GM19397 (cell line): ENCODE results near the gene MRPL43.
A peak's percentile ranks its signal among the peaks of the same experiment; 100 is the strongest.

Experiments used
- ATAC-seq: cut with Tn5 transposase; IDR thresholded peaks from one replicate; pipeline ENCODE4 v1.9.1; 2021; ENCODE audit warnings: mild to moderate bottlenecking, moderate library complexity; ENCODE audit not compliant: unreplicated experiment

The MRPL43 gene

GRCh38 chr10:101020427-101021075, 33.3 kb upstream of the MRPL43 start:
- ATAC-seq, result no peak

GRCh38 chr10:101019440-101019703, 32.1 kb upstream of the MRPL43 start:
- ATAC-seq, result no peak

GRCh38 chr10:101018600-101019439, 31.5 kb upstream of the MRPL43 start:
- ATAC-seq, result no peak

DNA sequence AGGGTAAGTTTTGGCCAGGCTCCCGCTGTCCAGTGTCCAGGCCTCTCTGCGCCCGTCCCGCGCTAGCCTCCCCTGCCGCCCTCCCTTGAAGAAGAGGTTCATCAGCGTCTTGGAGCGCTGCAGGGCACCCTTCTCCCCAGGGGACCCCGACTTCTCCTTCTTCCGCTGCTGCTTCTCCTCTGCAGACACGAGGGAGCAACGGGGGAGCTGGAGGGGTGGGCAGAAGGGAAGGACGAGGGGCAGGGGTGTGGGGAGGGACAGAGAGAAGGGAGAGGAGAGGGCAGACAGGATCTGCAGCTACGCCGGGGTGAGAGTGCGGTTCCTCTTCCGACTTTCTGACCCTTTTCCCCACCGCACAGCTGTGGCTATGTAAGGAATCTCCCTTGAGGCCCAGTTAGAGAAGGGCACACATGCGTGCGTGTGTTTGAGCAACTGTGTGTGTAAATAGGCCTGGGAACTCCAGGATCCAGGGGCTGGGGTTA, 30.9 kb upstream of the MRPL43 start:
- no peak for ATAC-seq

DNA sequence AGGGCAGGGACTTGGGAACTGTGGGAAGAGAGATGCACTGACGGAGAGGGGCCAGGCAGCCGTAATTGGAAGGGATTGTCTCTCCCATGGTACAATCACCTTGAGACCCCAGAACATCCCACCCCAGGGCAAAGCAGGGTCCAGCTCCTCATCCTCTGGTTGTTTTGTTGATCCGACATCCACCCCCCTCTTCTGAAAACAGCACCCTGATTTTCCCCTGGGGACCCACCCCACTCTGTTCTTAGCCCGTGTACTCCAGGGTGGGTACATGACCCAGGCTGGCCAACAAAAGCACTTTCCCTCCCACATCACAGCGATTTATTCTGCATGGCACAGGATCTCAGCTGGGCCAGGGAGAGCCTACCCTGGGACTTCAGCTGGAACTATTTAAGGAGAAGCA, 29.5 kb upstream of the MRPL43 start:
- ATAC-seq, result no peak

GRCh38 chr10:101015582-101015973, 28.3 kb upstream of the MRPL43 start:
- ATAC-seq, result no peak

GRCh38 chr10:101014966-101015581, 27.8 kb upstream of the MRPL43 start:
- ATAC-seq, result no peak

DNA sequence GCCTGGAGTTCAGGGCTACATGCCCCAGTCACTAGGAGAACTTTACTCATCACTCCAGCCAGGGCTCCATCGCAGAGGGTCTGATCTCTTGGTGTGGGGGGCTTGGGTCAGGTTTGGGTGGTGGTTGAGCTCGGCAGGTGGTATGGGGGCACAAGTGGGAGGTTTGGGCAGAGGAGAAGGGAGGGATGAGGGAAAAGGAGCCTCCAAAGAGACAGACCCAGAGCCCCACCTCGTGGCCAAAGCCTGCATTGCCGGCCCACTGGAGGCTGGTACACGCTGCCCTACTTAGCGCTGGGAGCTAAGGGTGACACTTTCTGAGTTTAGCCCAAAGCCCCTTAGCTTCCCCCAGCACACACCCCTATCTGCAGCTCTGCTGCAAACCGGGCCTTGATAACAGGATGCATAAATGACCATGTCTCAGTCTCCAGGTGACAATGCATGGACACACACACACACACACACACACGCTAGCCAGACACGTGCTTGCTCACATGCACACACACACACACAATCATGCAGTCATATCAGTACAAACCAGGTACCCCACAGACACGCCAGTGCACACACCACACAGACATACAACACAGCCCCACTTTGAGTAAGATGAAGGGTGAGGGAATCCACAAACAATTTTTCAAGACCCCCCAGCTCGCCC, 27.1 kb upstream of the MRPL43 start:
- no peak for ATAC-seq

DNA sequence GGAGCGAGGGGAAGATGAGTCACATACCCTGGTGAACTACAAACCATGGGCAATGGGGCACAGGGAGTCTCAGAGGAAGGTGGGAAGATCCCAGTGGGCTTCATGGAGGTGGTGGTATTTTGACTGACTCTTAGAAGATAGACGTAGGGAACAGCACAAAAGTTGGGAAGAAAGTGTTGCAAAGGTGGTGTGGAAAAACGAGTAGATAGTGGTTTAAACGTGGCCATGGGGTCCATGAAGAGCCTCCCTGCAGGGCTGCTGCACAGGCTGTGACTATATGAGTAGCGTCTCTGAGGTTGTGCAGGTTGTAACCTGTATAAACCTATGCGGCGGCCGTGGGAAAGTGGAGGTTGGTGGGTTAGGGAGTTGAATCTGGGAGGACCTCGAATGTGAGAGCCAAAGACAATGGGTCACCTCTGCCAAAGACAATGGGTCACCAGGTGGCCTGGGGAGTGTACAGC, 26.1 kb upstream of the MRPL43 start:
- ATAC-seq, result no peak

GRCh38 chr10:101012525-101013364, 25.4 kb upstream of the MRPL43 start:
- peak; percentile 67 for ATAC-seq

DNA sequence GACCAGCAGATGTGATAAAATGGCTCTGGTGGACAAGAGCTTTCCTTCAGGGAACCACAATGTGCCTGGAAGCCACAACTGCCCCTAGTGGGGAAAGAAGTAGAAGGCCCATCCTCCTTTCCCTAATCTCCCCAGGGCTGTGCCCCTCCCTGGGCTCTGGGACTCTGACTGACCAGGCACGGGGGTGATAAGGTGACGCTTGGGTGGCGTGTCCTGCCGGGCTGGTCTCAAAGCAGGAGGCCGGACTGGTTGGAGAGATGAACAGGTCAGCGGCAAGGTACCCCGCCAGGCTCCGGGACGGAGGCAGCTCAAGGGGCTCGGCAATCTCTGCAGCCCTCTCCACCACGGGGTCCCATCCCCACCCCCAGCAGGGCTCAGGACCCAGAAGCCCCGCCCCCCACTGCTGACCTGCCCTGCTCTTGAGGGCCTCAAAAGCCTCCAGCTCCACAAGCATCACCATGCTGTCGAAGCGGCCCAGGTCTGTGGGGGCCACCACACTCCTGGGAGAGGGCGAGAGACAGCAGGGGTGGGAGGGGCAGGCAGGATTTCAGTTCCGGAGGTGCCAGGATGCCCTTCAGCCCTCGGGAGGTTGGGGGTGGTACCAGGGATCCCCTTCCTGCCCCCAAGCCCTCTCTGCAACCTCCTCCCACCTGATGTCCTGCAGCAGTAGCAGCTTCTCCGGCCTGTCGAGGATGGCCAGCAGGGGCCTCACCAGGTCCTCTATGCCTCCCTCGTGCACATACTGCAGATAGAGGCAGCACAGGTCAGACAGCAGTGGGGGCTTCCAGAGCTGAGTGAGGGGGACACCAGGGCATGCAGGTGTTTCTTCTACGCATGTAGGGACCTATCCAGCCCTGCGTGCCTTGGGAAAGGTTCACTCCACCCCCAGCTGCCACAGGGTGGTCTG, 24.5 kb upstream of the MRPL43 start:
- ATAC-seq, result no peak

GRCh38 chr10:101010329-101010728, 23.0 kb upstream of the MRPL43 start:
- no peak for ATAC-seq

- ATAC-seq, result no peak
Measured at GRCh38 chr10:101008823-101009423, 21.6 kb upstream of the MRPL43 start.

DNA sequence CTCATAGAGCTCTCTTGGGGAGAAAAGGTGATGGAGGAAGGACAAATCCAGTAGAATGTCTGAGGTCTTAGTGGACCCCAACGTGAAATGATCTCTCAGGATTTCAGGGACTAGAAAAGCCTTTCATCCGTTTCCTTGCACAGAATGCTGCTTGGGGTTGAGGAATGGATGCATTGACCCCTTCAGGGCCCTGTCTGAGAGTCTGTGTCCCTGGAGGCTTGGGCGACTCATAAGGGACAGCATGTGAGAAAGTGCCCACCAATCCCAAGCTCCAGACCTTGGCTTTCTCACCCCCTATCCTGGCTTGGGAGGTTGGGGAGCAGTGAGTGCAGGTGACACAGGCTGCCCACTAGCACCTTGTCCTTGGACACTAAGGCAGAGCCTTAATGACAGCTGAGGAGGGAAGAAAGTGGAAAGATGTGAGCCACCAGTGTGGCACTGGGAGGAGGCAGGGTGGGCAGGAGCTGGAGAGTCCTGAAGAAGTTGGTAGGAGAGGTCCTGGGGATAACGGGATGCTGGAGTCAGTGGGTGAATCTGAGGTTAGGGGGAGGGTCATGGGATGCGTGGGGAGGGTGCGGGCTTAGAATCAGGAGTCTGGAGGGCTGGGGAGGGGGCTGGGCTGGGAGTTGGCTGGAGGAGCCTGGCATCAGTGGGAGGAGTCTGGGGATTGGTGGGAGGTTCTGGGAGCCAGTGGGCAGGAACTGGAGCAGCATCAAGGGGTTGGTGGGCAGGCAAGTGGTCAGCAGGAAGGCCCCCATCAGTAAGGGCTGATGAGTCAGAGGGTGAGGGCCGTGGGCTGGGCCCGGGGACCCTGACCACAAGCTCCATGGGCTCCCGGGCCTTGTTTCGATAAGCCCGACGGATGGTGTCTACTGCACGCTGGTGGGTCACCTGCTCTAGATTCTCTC, 20.9 kb upstream of the MRPL43 start:
- ATAC-seq, result no peak

DNA sequence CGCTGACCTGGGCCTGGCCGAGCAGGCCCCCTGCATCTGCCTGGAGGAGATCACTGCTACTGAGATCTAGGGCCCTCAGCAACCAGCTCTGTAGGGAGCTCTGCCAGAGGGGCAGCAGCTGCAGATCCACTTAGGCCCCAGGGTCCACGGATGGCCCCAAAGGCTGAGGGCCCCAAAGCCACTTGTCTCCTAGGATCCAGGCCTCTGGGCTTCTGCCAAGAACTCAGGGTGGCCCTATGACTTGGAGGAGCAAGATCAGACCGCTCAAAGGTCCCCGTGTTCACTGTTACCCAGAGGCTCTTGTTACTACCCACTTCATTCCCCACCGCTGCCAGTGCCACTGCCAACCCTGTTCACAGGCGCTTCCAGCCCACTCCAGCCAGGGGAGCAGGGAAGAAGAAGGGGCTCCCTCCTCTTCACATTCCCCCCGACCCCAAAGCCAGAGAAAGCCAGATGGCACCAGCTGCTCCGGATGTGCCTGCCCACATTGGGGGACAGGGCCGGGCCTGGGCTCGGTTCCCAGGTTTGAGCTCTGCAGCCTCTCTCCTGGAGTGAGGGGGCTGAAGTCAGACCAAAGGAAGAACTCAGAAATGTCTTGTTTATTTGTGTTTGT, 19.9 kb upstream of the MRPL43 start:
- no peak for ATAC-seq

- ATAC-seq, result no peak
Measured at GRCh38 chr10:101006593-101007098, 19.3 kb upstream of the MRPL43 start.

DNA sequence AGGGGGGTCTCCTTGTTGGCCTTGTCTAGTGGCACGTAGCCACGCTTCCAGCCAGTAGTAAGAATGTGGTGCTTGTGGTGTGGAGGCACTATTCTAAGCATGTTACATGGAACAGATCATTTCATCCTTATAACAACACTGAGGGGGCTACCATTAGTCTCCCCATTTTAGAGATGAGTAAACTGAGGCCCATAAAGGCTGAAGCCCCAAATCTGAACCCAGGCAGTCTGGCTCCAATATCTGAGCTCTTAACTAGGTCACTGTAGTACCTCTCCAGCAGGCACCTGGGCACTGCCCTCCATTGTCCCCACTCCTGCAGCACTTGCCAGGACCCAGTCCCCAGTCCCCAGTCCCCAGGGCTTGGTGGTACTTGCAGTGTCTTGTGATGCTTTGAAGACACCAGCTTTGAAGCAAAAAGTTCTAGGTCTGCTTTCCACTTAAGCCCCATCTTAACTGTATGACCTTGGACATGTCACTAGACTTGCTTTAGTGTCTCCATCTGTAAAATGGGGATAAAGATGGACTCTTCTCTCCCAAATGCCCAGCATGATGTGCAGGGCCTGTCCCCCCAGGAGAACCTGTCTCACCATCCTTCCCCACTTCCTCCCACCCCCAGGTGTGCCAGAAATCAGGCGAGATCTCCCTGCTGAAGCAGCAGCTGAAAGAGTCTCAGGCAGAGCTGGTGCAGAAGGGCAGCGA, 18.7 kb upstream of the MRPL43 start:
- ATAC-seq, result no peak
